ENCODE measurements around the gene RNASE8.

RNASE8 gene

GRCh38 chr14:21053184-21054122 is 4.2 kb upstream of the RNASE8 start:
- no peak for DNase-seq (ENCODE audit: low read depth)
- TF ChIP-seq CTCF (IDR thresholded peaks at IDR 0.05; ENCODE audit: low read length, missing control alignments): no peak
- no peak overlapping the region for H3K4me3 ChIP-seq (replicated peaks; ENCODE audit: low read depth, low read length)

- no peak overlapping the region for H3K4me3 ChIP-seq (replicated peaks; ENCODE audit: low read depth, low read length)
- TF ChIP-seq CTCF (IDR thresholded peaks at IDR 0.05; ENCODE audit: low read length, missing control alignments): no peak
- DNase-seq (ENCODE audit: low read depth): no peak
These were observed 3.4 kb upstream of the RNASE8 start for GRCh38 chr14:21054123-21054767.

GRCh38 chr14:21054768-21055145 is 2.9 kb upstream of the RNASE8 start:
- no peak overlapping the region for H3K4me3 ChIP-seq (replicated peaks; ENCODE audit: low read depth, low read length)
- no peak for TF ChIP-seq CTCF (IDR thresholded peaks at IDR 0.05; ENCODE audit: low read length, missing control alignments)
- no peak for DNase-seq (ENCODE audit: low read depth)

GRCh38 chr14:21055432-21056117 is 2.0 kb upstream of the RNASE8 start:
- no peak for TF ChIP-seq CTCF (IDR thresholded peaks at IDR 0.05; ENCODE audit: low read length, missing control alignments)
- DNase-seq (ENCODE audit: low read depth): no peak
- H3K4me3 ChIP-seq (replicated peaks; ENCODE audit: low read depth, low read length): no peak overlapping the region

- no peak for DNase-seq (ENCODE audit: low read depth)
- TF ChIP-seq CTCF (IDR thresholded peaks at IDR 0.05; ENCODE audit: low read length, missing control alignments): no peak
- H3K4me3 ChIP-seq (replicated peaks; ENCODE audit: low read depth, low read length): no peak overlapping the region
These were observed 980 bp upstream of the RNASE8 start for GRCh38 chr14:21056520-21057163.

- no peak for TF ChIP-seq CTCF (IDR thresholded peaks at IDR 0.05; ENCODE audit: low read length, missing control alignments)
- no peak overlapping the region for H3K4me3 ChIP-seq (replicated peaks; ENCODE audit: low read depth, low read length)
- no peak for DNase-seq (ENCODE audit: low read depth)
These were observed 1.3 kb downstream of the RNASE8 start for GRCh38 chr14:21058903-21059302.
